Smooth muscle cell (in vitro differentiated cells): ENCODE measurements around the gene SUSD1. TPM values are rescaled to one million over a fixed set of nuclear protein-coding genes. Genes with fewer than 3 reads are reported as not detected.

ENCODE experiments used
- DNase-seq: peaks from one replicate; lab custom pipeline; 2025; ENCODE audit not compliant: unreplicated experiment; lab: John Stamatoyannopoulos, UW
- H2AFZ ChIP-seq: fragments of 200-600 bp; sonication (generic); 2 replicates; pipeline ENCODE4 v1.6.0; 2016; ENCODE audit warnings: antibody characterized with exemption, low read depth, mild to moderate bottlenecking
- H3F3A ChIP-seq: fragments of 200-600 bp; sonication (generic); 2 replicates; pipeline ENCODE4 v1.6.0; 2017; ENCODE audit warnings: antibody characterized with exemption, low read depth
- H3K27ac ChIP-seq: fragments of 200-600 bp; sonication (generic); 2 replicates; pipeline ENCODE4 v1.5.1; 2016; ENCODE audit warnings: low read depth, mild to moderate bottlenecking
- H3K27me3 ChIP-seq: fragments of 200-600 bp; sonication (generic); 2 replicates; pipeline ENCODE4 v1.6.1; 2016; ENCODE audit warnings: low read depth, mild to moderate bottlenecking
- H3K36me3 ChIP-seq: fragments of 200-600 bp; sonication (generic); 2 replicates; pipeline ENCODE4 v1.5.1; 2016; ENCODE audit warnings: low read depth
- H3K4me1 ChIP-seq: fragments of 200-600 bp; sonication (generic); 2 replicates; pipeline ENCODE4 v1.5.1; 2016; ENCODE audit warnings: low read depth
- H3K4me2 ChIP-seq: fragments of 200-600 bp; sonication (generic); 2 replicates; pipeline ENCODE4 v1.6.0; 2016; ENCODE audit warnings: mild to moderate bottlenecking
- H3K4me3 ChIP-seq: fragments of 200-600 bp; sonication (generic); 2 replicates; pipeline ENCODE4 v1.5.1; 2016; ENCODE audit warnings: mild to moderate bottlenecking
- H3K79me2 ChIP-seq: fragments of 200-600 bp; sonication (generic); 2 replicates; pipeline ENCODE4 v1.6.0; 2016; ENCODE audit warnings: low read depth, mild to moderate bottlenecking
- H3K9ac ChIP-seq: fragments of 200-600 bp; sonication (generic); 2 replicates; pipeline ENCODE4 v1.6.0; 2016; ENCODE audit warnings: low read depth
- H3K9me3 ChIP-seq: fragments of 200-600 bp; sonication (generic); replicated peaks from 2 replicates; pipeline ENCODE4 v1.5.1; 2016; ENCODE audit warnings: low read depth
- H4K20me1 ChIP-seq: fragments of 200-600 bp; sonication (generic); 2 replicates; pipeline ENCODE4 v1.6.0; 2016; ENCODE audit warnings: low read depth
- CTCF ChIP-seq: fragments of 200-600 bp; sonication (generic); IDR thresholded peaks from 2 replicates; pipeline ENCODE4 v1.5.1; 2017; ENCODE audit warnings: borderline replicate concordance, mild to moderate bottlenecking, antibody characterized with exemption; ENCODE audit not compliant: insufficient read depth, poor library complexity, severe bottlenecking
- WGBS: methylation state at CpG from one replicate; pipeline ENCODE4 v1.1.7; 2016; ENCODE audit warnings: low lambda C conversion rate; 5-methylcytosine and 5-hydroxymethylcytosine counted together
- polyA plus RNA-seq: library from polyadenylated mRNA; unstranded; fragments of >200 nt; fragmentation: Nextera tagmentation; extraction: Ambion mirVana; gene quantifications from 2 replicates; pipeline ENCODE4 v1.2.1, GENCODE V29; 2016
- total RNA-seq: library from RNA; depleted of rRNA; stranded (reverse); fragments of >200 nt; gene quantifications from 2 replicates; pipeline ENCODE4 v1.2.3, GENCODE V29; 2014

The SUSD1 gene
- total and polyA plus RNA-seq, 2 experiments from 2014 or later = 6.7 to 11.8 TPM

GRCh38 chr9:112121633-112122032, 53.5 kb downstream of the SUSD1 start:
- DNase-seq = no peak
- peaks cover 27% of the 10 kb centered on the region for H3K4me1 ChIP-seq
- no peak overlapping the region for H3K9ac ChIP-seq
- no peak overlapping the region for H3K4me3 ChIP-seq
- H3F3A ChIP-seq = no peaks in the 10 kb centered on the region
- no peaks in the 10 kb centered on the region for H3K79me2 ChIP-seq
- no peaks in the 10 kb centered on the region for H3K9me3 ChIP-seq
- H2AFZ ChIP-seq = no peak overlapping the region
- no peak overlapping the region for H3K4me2 ChIP-seq
- H3K36me3 ChIP-seq = no peaks in the 10 kb centered on the region
- H3K27me3 ChIP-seq = no peaks in the 10 kb centered on the region
- no peak overlapping the region for H3K27ac ChIP-seq
- no peaks in the 10 kb centered on the region for H4K20me1 ChIP-seq
- WGBS = 92% methylated on average over 4 of the region's 4 CpGs
- no peak for TF ChIP-seq CTCF

GRCh38 chr9:112120439-112120925, 54.6 kb downstream of the SUSD1 start:
- H3F3A ChIP-seq = no peaks in the 10 kb centered on the region
- H3K9ac ChIP-seq = no peak overlapping the region
- no peaks in the 10 kb centered on the region for H3K79me2 ChIP-seq
- peak overlapping the region; percentile 58 for H3K27ac ChIP-seq
- no peaks in the 10 kb centered on the region for H3K9me3 ChIP-seq
- peaks cover 15% of the 10 kb centered on the region for H3K4me1 ChIP-seq
- H3K4me3 ChIP-seq = no peak overlapping the region
- TF ChIP-seq CTCF = no peak
- 77% methylated on average over 2 of the region's 2 CpGs for WGBS
- no peaks in the 10 kb centered on the region for H4K20me1 ChIP-seq
- no peak overlapping the region for H2AFZ ChIP-seq
- no peaks in the 10 kb centered on the region for H3K27me3 ChIP-seq
- no peaks in the 10 kb centered on the region for H3K36me3 ChIP-seq
- DNase-seq = no peak
- H3K4me2 ChIP-seq = no peak overlapping the region

GRCh38 chr9:112120030-112120341, 55.1 kb downstream of the SUSD1 start:
- no peaks in the 10 kb centered on the region for H3K36me3 ChIP-seq
- peaks cover 10% of the 10 kb centered on the region for H3K4me1 ChIP-seq
- H3F3A ChIP-seq = no peaks in the 10 kb centered on the region
- no peak overlapping the region for H3K9ac ChIP-seq
- no peaks in the 10 kb centered on the region for H3K9me3 ChIP-seq
- TF ChIP-seq CTCF = no peak
- WGBS = 76% methylated on average over 6 of the region's 6 CpGs
- DNase-seq = no peak
- H3K27me3 ChIP-seq = no peaks in the 10 kb centered on the region
- H3K4me3 ChIP-seq = no peak overlapping the region
- H3K4me2 ChIP-seq = peak overlapping the region; percentile 37
- no peak overlapping the region for H2AFZ ChIP-seq
- no peaks in the 10 kb centered on the region for H4K20me1 ChIP-seq
- no peaks in the 10 kb centered on the region for H3K79me2 ChIP-seq
- peak overlapping the region; percentile 58 for H3K27ac ChIP-seq

- no peak for DNase-seq
- Histone ChIP-seq H3K4me3 (no peak overlapping the region), H3K9ac (no peak overlapping the region)
Measured at GRCh38 chr9:112119225-112120029, 55.7 kb downstream of the SUSD1 start.

More at GRCh38 chr9:112119225-112120029, 55.7 kb downstream of the SUSD1 start:
- peaks cover 8% of the 10 kb centered on the region for H3K4me1 ChIP-seq
- no peaks in the 10 kb centered on the region for H3F3A ChIP-seq
- H3K27me3 ChIP-seq = no peaks in the 10 kb centered on the region
- no peaks in the 10 kb centered on the region for H4K20me1 ChIP-seq
- peak overlapping the region; percentile 37 for H3K4me2 ChIP-seq
- no peaks in the 10 kb centered on the region for H3K79me2 ChIP-seq
- H3K9me3 ChIP-seq = no peaks in the 10 kb centered on the region
- 42% methylated on average over 10 of the region's 10 CpGs for WGBS
- peak overlapping the region; percentile 58 for H3K27ac ChIP-seq
- H3K36me3 ChIP-seq = no peaks in the 10 kb centered on the region
- no peak for TF ChIP-seq CTCF
- H2AFZ ChIP-seq = no peak overlapping the region
